HepG2 (cell line): ENCODE measurements around the gene TBCE. TPM values are rescaled to one million over a fixed set of nuclear protein-coding genes. Genes with fewer than 3 reads are reported as not detected.

ENCODE experiments used
- CHCHD3 ChIP-seq: sonication (generic); formaldehyde crosslinking; IDR thresholded peaks from 2 replicates; pipeline ENCODE4 v1.8.0; 2022; ENCODE audit warnings: mild to moderate bottlenecking, missing genetic modification reagents, moderate library complexity
- ELF1 ChIP-seq: sonication (generic); formaldehyde crosslinking; IDR thresholded peaks from 2 replicates; pipeline ENCODE4 v1.4.0; 2020; ENCODE audit warnings: missing genetic modification reagents
- KDM5A ChIP-seq: fragments of 200-600 bp; sonication (generic); IDR thresholded peaks from 2 replicates; pipeline ENCODE4 v1.7.0; 2018; ENCODE audit warnings: antibody characterized with exemption, mild to moderate bottlenecking, low read length, borderline replicate concordance
- MEF2D ChIP-seq: sonication (generic); formaldehyde crosslinking; IDR thresholded peaks from 2 replicates; pipeline ENCODE4 v1.5.1; 2020; ENCODE audit warnings: mild to moderate bottlenecking, missing genetic modification reagents
- MXD1 ChIP-seq: sonication (generic); formaldehyde crosslinking; IDR thresholded peaks from 2 replicates; pipeline ENCODE4 v1.4.0; 2020; ENCODE audit warnings: mild to moderate bottlenecking, missing genetic modification reagents
- MXD3 ChIP-seq: IDR thresholded peaks from 2 replicates; pipeline ENCODE4 v1.6.1; 2016; ENCODE audit warnings: mild to moderate bottlenecking, missing biosample characterization, missing genetic modification reagents
- NFKB2 ChIP-seq: sonication (generic); formaldehyde crosslinking; IDR thresholded peaks from 2 replicates; pipeline ENCODE4 v1.4.0; 2020; ENCODE audit warnings: missing genetic modification reagents, borderline replicate concordance
- POLR2A ChIP-seq, 2 experiments: IDR thresholded peaks; 2 replicates each; pipeline ENCODE4 v1.6.1; 2011; ENCODE audit warnings: low read depth in 2 of 2, low read length in 2 of 2, mild to moderate bottlenecking in 1 of 2, moderate library complexity in 1 of 2; ENCODE audit not compliant: insufficient read depth in 1 of 2
- SMAD1 ChIP-seq: sonication (generic); formaldehyde crosslinking; IDR thresholded peaks from 2 replicates; pipeline ENCODE4 v1.4.0; 2020; ENCODE audit warnings: missing genetic modification reagents, low read depth, mild to moderate bottlenecking, borderline replicate concordance
- SMYD3 ChIP-seq: sonication (generic); formaldehyde crosslinking; IDR thresholded peaks from 2 replicates; pipeline ENCODE4 v1.8.1; 2023; ENCODE audit warnings: mild to moderate bottlenecking, missing genetic modification reagents
- ZBTB26 ChIP-seq: IDR thresholded peaks from 2 replicates; pipeline ENCODE4 v1.6.1; 2016; ENCODE audit warnings: missing compliant biosample characterization, missing genetic modification reagents, borderline replicate concordance
- ZFP36 ChIP-seq: fragments of 150-350 bp; IDR thresholded peaks from 2 replicates; pipeline ENCODE4 v1.6.1; 2018; ENCODE audit warnings: borderline replicate concordance, low read length, low read depth; ENCODE audit not compliant: partially characterized antibody
- ZMYM2 ChIP-seq: sonication (generic); formaldehyde crosslinking; IDR thresholded peaks from 2 replicates; pipeline ENCODE4 v1.8.0; 2022; ENCODE audit warnings: mild to moderate bottlenecking, missing genetic modification reagents
- ZNF598 ChIP-seq: sonication (generic); formaldehyde crosslinking; IDR thresholded peaks from 2 replicates; pipeline ENCODE4 v1.5.1; 2020; ENCODE audit warnings: mild to moderate bottlenecking, missing genetic modification reagents, borderline replicate concordance
- ZNF713 ChIP-seq: sonication (generic); formaldehyde crosslinking; IDR thresholded peaks from 2 replicates; pipeline ENCODE4 v1.4.0; 2020; ENCODE audit warnings: mild to moderate bottlenecking, missing genetic modification reagents
- ZNF737 ChIP-seq: sonication (generic); formaldehyde crosslinking; IDR thresholded peaks from 2 replicates; pipeline ENCODE4 v1.5.0; 2020; ENCODE audit warnings: missing genetic modification reagents, mild to moderate bottlenecking, borderline replicate concordance
- ZSCAN20 ChIP-seq: sonication (generic); formaldehyde crosslinking; IDR thresholded peaks from 2 replicates; pipeline ENCODE4 v1.4.0; 2020; ENCODE audit warnings: missing genetic modification reagents, mild to moderate bottlenecking, borderline replicate concordance
- ZSCAN9 ChIP-seq: IDR thresholded peaks from 2 replicates; pipeline ENCODE4 v1.6.1; 2016; ENCODE audit warnings: borderline replicate concordance
- polyA plus RNA-seq, 8 experiments: library from polyadenylated mRNA; depleted of rRNA in 3 of 8; stranded (reverse) in 7 of 8; unstranded in 1 of 8; fragments of >200 nt; fragmentation: Illumina TruSeq in 4 of 8; extraction: Trizol in 4 of 8; gene quantifications; 2 replicates each; pipeline versions ENCODE4 v1.2.1 to v1.2.3, GENCODE V29; 2011 to 2016; ENCODE audit warnings: low read depth in 4 of 8, missing spikeins in 1 of 8, mixed read lengths in 1 of 8; ENCODE audit not compliant: insufficient read depth in 1 of 8
- total RNA-seq, 5 experiments: library from RNA; depleted of rRNA; stranded (reverse); fragments of >200 nt; fragmentation: Illumina TruSeq; extraction: Trizol; gene quantifications; 2 replicates each; pipeline ENCODE4 v1.2.3, GENCODE V29; 2016; ENCODE audit warnings: low read depth in 1 of 5
- TF ChIP-seq, protein P1 (sequence below): sonication (generic); formaldehyde crosslinking; IDR thresholded peaks from 2 replicates; pipeline ENCODE4 v1.4.0; 2020; ENCODE audit warnings: missing genetic modification reagents, borderline replicate concordance
- TF ChIP-seq, protein P2 (sequence below): sonication (generic); formaldehyde crosslinking; IDR thresholded peaks from 2 replicates; pipeline ENCODE4 v1.5.1; 2020; ENCODE audit warnings: missing genetic modification reagents, mild to moderate bottlenecking, borderline replicate concordance

The TBCE gene
- total and polyA plus RNA-seq, 2 of the 13 experiments (the other 11 are each of a cell fraction or from before 2014, with no cell fraction given) = 25.6 to 31.1 TPM

GRCh38 chr1:235367000-235367908, at the start of gene TBCE (continued):
- TF ChIP-seq, protein P1, sequence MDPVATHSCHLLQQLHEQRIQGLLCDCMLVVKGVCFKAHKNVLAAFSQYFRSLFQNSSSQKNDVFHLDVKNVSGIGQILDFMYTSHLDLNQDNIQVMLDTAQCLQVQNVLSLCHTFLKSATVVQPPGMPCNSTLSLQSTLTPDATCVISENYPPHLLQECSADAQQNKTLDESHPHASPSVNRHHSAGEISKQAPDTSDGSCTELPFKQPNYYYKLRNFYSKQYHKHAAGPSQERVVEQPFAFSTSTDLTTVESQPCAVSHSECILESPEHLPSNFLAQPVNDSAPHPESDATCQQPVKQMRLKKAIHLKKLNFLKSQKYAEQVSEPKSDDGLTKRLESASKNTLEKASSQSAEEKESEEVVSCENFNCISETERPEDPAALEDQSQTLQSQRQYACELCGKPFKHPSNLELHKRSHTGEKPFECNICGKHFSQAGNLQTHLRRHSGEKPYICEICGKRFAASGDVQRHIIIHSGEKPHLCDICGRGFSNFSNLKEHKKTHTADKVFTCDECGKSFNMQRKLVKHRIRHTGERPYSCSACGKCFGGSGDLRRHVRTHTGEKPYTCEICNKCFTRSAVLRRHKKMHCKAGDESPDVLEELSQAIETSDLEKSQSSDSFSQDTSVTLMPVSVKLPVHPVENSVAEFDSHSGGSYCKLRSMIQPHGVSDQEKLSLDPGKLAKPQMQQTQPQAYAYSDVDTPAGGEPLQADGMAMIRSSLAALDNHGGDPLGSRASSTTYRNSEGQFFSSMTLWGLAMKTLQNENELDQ (CRISPR knock-in tag) = no peak
- TF ChIP-seq POLR2A (IDR thresholded peaks at IDR 0.05; ENCODE audit: insufficient read depth in 1 of 2, low read depth in 2 of 2, low read length in 2 of 2) (peak; percentile 96 to 97), ZFP36 (no peak), ZNF713 (CRISPR knock-in tag) (no peak), NFKB2 (CRISPR knock-in tag) (peak; percentile 76), ZSCAN9 (CRISPR knock-in tag) (no peak), KDM5A (peak; percentile 59; the same call in 1 of the 2 replicates), SMAD1 (CRISPR knock-in tag) (0 out of 2 replicates have a peak, but pooled peaks have one; percentile 68), ZNF737 (no peak), MXD1 (CRISPR knock-in tag) (peak; percentile 71; the same call in 1 of the 2 replicates), SMYD3 (0 out of 2 replicates have a peak, but pooled peaks have one; percentile 54), ZNF598 (no peak), ZMYM2 (CRISPR knock-in tag) (peak; percentile 13; the same call in 1 of the 2 replicates), CHCHD3 (no peak), ELF1 (CRISPR knock-in tag) (peak; percentile 85), MEF2D (CRISPR knock-in tag) (peak; percentile 85), ZSCAN20 (CRISPR knock-in tag) (peak; percentile 18; the same call in 1 of the 2 replicates), MXD3 (CRISPR knock-in tag) (peak; percentile 55; the same call in 1 of the 2 replicates), ZBTB26 (0 out of 2 replicates have a peak, but pooled peaks have one; percentile 50)
- TF ChIP-seq, protein P2, sequence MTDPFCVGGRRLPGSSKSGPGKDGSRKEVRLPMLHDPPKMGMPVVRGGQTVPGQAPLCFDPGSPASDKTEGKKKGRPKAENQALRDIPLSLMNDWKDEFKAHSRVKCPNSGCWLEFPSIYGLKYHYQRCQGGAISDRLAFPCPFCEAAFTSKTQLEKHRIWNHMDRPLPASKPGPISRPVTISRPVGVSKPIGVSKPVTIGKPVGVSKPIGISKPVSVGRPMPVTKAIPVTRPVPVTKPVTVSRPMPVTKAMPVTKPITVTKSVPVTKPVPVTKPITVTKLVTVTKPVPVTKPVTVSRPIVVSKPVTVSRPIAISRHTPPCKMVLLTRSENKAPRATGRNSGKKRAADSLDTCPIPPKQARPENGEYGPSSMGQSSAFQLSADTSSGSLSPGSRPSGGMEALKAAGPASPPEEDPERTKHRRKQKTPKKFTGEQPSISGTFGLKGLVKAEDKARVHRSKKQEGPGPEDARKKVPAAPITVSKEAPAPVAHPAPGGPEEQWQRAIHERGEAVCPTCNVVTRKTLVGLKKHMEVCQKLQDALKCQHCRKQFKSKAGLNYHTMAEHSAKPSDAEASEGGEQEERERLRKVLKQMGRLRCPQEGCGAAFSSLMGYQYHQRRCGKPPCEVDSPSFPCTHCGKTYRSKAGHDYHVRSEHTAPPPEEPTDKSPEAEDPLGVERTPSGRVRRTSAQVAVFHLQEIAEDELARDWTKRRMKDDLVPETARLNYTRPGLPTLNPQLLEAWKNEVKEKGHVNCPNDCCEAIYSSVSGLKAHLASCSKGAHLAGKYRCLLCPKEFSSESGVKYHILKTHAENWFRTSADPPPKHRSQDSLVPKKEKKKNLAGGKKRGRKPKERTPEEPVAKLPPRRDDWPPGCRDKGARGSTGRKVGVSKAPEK = peak; percentile 47; the same call in 1 of the 2 replicates
